Measurements from ENCODE around the gene PACRG. TPM values are rescaled to one million over a fixed set of nuclear protein-coding genes. Genes with fewer than 3 reads are reported as not detected.
A peak's percentile ranks its signal among the peaks of the same experiment; 100 is the strongest.

PACRG gene
- polyA plus RNA-seq, 4 donors = 10.9 to 21.0 (median 15.7) TPM

GRCh38 chr6:162773996-162774395 is 46.2 kb downstream of the PACRG start:
- no peak for DNase-seq (ENCODE audit: low read depth in 4 of 4, low spot score in 3 of 4)

- DNase-seq (ENCODE audit: low read depth in 4 of 4, low spot score in 3 of 4) = no peak
These were observed 49.3 kb downstream of the PACRG start for GRCh38 chr6:162777091-162777490.

GRCh38 chr6:162778603-162779002 is 50.8 kb downstream of the PACRG start:
- no peak for DNase-seq (ENCODE audit: low read depth in 4 of 4, low spot score in 3 of 4)

- DNase-seq (ENCODE audit: low read depth in 4 of 4, low spot score in 3 of 4) = no peak
These were observed 58.0 kb downstream of the PACRG start for GRCh38 chr6:162785632-162786242.

GRCh38 chr6:162798546-162799266 is 70.9 kb downstream of the PACRG start:
- no peak for DNase-seq (ENCODE audit: low read depth in 4 of 4, low spot score in 3 of 4)

GRCh38 chr6:162814426-162814973 is 86.7 kb downstream of the PACRG start:
- DNase-seq (ENCODE audit: low read depth in 4 of 4, low spot score in 3 of 4) = no peak

GRCh38 chr6:162817196-162817595 is 89.4 kb downstream of the PACRG start:
- DNase-seq (ENCODE audit: low read depth in 4 of 4, low spot score in 3 of 4) = no peak

GRCh38 chr6:162819284-162819683 is 91.5 kb downstream of the PACRG start:
- no peak for DNase-seq (ENCODE audit: low read depth in 4 of 4, low spot score in 3 of 4)

GRCh38 chr6:162821102-162821501 is 93.3 kb downstream of the PACRG start:
- no peak for DNase-seq (ENCODE audit: low read depth in 4 of 4, low spot score in 3 of 4)

GRCh38 chr6:162825597-162825996 is 97.8 kb downstream of the PACRG start:
- no peak for DNase-seq (ENCODE audit: low read depth in 4 of 4, low spot score in 3 of 4)

- DNase-seq (ENCODE audit: low read depth in 4 of 4, low spot score in 3 of 4) = no peak
These were observed 101.4 kb downstream of the PACRG start for GRCh38 chr6:162829013-162829742.

GRCh38 chr6:162833776-162834175 is 106.0 kb downstream of the PACRG start:
- no peak for DNase-seq (ENCODE audit: low read depth in 4 of 4, low spot score in 3 of 4)

- DNase-seq (ENCODE audit: low read depth in 4 of 4, low spot score in 3 of 4) = no peak
These were observed 118.2 kb downstream of the PACRG start for GRCh38 chr6:162845972-162846371.

- DNase-seq (ENCODE audit: low read depth in 4 of 4, low spot score in 3 of 4) = no peak
These were observed 118.9 kb downstream of the PACRG start for GRCh38 chr6:162846723-162847122.

- no peak for DNase-seq (ENCODE audit: low read depth in 4 of 4, low spot score in 3 of 4)
These were observed 121.5 kb downstream of the PACRG start for GRCh38 chr6:162849269-162849668.

- DNase-seq (ENCODE audit: low read depth in 4 of 4, low spot score in 3 of 4) = no peak
These were observed 124.4 kb downstream of the PACRG start for GRCh38 chr6:162852192-162852591.

GRCh38 chr6:162852840-162853577 is 125.2 kb downstream of the PACRG start:
- DNase-seq (ENCODE audit: low read depth in 4 of 4, low spot score in 3 of 4) = no peak

GRCh38 chr6:162854228-162854627 is 126.5 kb downstream of the PACRG start:
- no peak for DNase-seq (ENCODE audit: low read depth in 4 of 4, low spot score in 3 of 4)

GRCh38 chr6:162854734-162855191 is 127.0 kb downstream of the PACRG start:
- peak in 1 of 4 donors; percentile 12 for DNase-seq (ENCODE audit: low read depth in 4 of 4, low spot score in 3 of 4)

GRCh38 chr6:162856885-162857284 is 129.1 kb downstream of the PACRG start:
- DNase-seq (ENCODE audit: low read depth in 4 of 4, low spot score in 3 of 4) = peak; percentile 66 to 81 (median 72)

- no peak for DNase-seq (ENCODE audit: low read depth in 4 of 4, low spot score in 3 of 4)
These were observed 129.6 kb downstream of the PACRG start for GRCh38 chr6:162857326-162857725.
